Vein endothelial cell (primary cell): ENCODE results near the gene TEX101. TPM values are rescaled to one million over a fixed set of nuclear protein-coding genes. Genes with fewer than 3 reads are reported as not detected.

ENCODE experiments used
- total RNA-seq: library from RNA; depleted of rRNA; stranded (reverse); fragments of >200 nt; gene quantifications from 2 replicates; pipeline ENCODE4 v1.2.3, GENCODE V29; 2012

The TEX101 gene
- not detected in 2 replicates for total RNA-seq

GRCh38 chr19:43414554-43414953 lies at the start of gene TEX101:
TEX101 (plus strand) TSS chr19:43414890; CDS start chr19:43415920, 1,030 bp downstream.

GRCh38 chr19:43465468-43466120 lies 50.9 kb downstream of the TEX101 start, which contains the start of gene LYPD3:
LYPD3 (minus strand) TSS chr19:43465608; CDS start chr19:43465571, 37 bp downstream.

Other genes starting within 250 kb of the TEX101 start
- 0.10 TPM in 1 of 2 replicates, not detected in the other for gene PSG5, start 228.4 kb upstream of the TEX101 start, total RNA-seq
- gene PSG4, start 209.3 kb upstream of the TEX101 start, total RNA-seq, result 0.19 and 0.65 TPM in 2 replicates
- gene PSG9, start 145.4 kb upstream of the TEX101 start, total RNA-seq, result not detected in 2 replicates
- gene CD177, start 61.2 kb upstream of the TEX101 start, total RNA-seq, result under 0.01 and 0.10 TPM in 2 replicates
- under 0.01 TPM in 1 of 2 replicates, not detected in the other for gene LYPD3, start 50.7 kb downstream of the TEX101 start, total RNA-seq
- gene PHLDB3, start 89.9 kb downstream of the TEX101 start, total RNA-seq, result 8.9 and 13.1 TPM in 2 replicates
- 45.3 and 62.4 TPM in 2 replicates for gene ETHE1, start 112.3 kb downstream of the TEX101 start, total RNA-seq
- gene ZNF575, start 118.3 kb downstream of the TEX101 start, total RNA-seq, result 0.38 and 0.65 TPM in 2 replicates
- gene XRCC1, start 160.6 kb downstream of the TEX101 start, total RNA-seq, result 23.8 and 26.5 TPM in 2 replicates
- 0.98 and 1.7 TPM in 2 replicates for gene PINLYP, start 160.9 kb downstream of the TEX101 start, total RNA-seq
- gene IRGQ, start 181.2 kb downstream of the TEX101 start, total RNA-seq, result 38.6 and 41.2 TPM in 2 replicates
- 10.5 and 11.8 TPM in 2 replicates for gene ZNF576, start 181.7 kb downstream of the TEX101 start, total RNA-seq
- 0.10 TPM in 1 of 2 replicates, not detected in the other for gene SRRM5, start 197.2 kb downstream of the TEX101 start, total RNA-seq
- gene ZNF428, start 204.7 kb downstream of the TEX101 start, total RNA-seq, result 26.6 and 36.6 TPM in 2 replicates
- 1.9 and 3.6 TPM in 2 replicates for gene CADM4, start 225.0 kb downstream of the TEX101 start, total RNA-seq